HEK293 (cell line): ENCODE results near the gene PLEK2.

Source experiments
- CTCF ChIA-PET: fragments of 350-600 bp; formaldehyde crosslinking; extraction: SDS; loops from one replicate; lab custom pipeline; 2021; ENCODE audit warnings: antibody characterized with exemption; lab: Yijun Ruan, JAX
- POLR2A ChIA-PET: fragments of 300-600 bp; formaldehyde crosslinking; extraction: SDS; loops from one replicate; lab custom pipeline; 2020; ENCODE audit warnings: antibody characterized with exemption, inconsistent platforms; lab: Yijun Ruan, JAX
- H3K27ac ChIP-seq: fragments of 200-500 bp; sonication (Bioruptor generic); 2 replicates; pipeline ENCODE4 v1.5.1; 2014; ENCODE audit warnings: low read depth, low read length, control low read depth, inconsistent platforms; ENCODE audit errors: extremely low read depth
- H3K36me3 ChIP-seq, 2 experiments: fragments of 200-500 bp in 1 of 2; sonication (Bioruptor generic) in 1 of 2; 1 replicate in 1 of 2; 2 replicates in 1 of 2; pipeline ENCODE4 v1.5.1; 2014 to 2017; ENCODE audit warnings: inconsistent platforms in 2 of 2, low read length in 2 of 2; ENCODE audit not compliant: control insufficient read depth in 2 of 2, insufficient read depth in 1 of 2
- H3K4me1 ChIP-seq: fragments of 200-500 bp; sonication (Bioruptor generic); 2 replicates; pipeline ENCODE4 v1.5.1; 2014; ENCODE audit warnings: mild to moderate bottlenecking, low read length, inconsistent platforms; ENCODE audit not compliant: control insufficient read depth, insufficient read depth
- H3K4me3 ChIP-seq: 2 replicates; pipeline ENCODE4 v1.5.1; 2011; ENCODE audit warnings: low read depth, mild to moderate bottlenecking, control low read depth, low read length, moderate library complexity
- H3K9me3 ChIP-seq: fragments of 200-500 bp; sonication (Bioruptor generic); 2 replicates; pipeline ENCODE4 v1.5.1; 2014; ENCODE audit warnings: low read depth, low read length, inconsistent platforms; ENCODE audit not compliant: control insufficient read depth, insufficient read depth
- AEBP2 ChIP-seq: fragments of 450-650 bp; formaldehyde crosslinking; IDR thresholded peaks from 2 replicates; pipeline ENCODE4 v1.5.1; 2016; ENCODE audit warnings: missing biosample characterization, missing genetic modification characterization, borderline replicate concordance
- GLI4 ChIP-seq: fragments of 450-650 bp; formaldehyde crosslinking; IDR thresholded peaks from 2 replicates; pipeline ENCODE4 v1.5.1; 2016; ENCODE audit warnings: missing biosample characterization, missing genetic modification characterization
- INSM2 ChIP-seq: fragments of 450-650 bp; formaldehyde crosslinking; IDR thresholded peaks from 2 replicates; pipeline ENCODE4 v1.5.1; 2016; ENCODE audit warnings: missing biosample characterization, missing genetic modification characterization
- KLF1 ChIP-seq: fragments of 450-650 bp; formaldehyde crosslinking; IDR thresholded peaks from 2 replicates; pipeline ENCODE4 v1.5.1; 2016; ENCODE audit warnings: missing biosample characterization, missing genetic modification characterization
- SP7 ChIP-seq: fragments of 450-650 bp; formaldehyde crosslinking; IDR thresholded peaks from 2 replicates; pipeline ENCODE4 v1.5.1; 2016; ENCODE audit warnings: missing biosample characterization, missing genetic modification characterization
- TRIM28 ChIP-seq: IDR thresholded peaks from 2 replicates; pipeline ENCODE4 v1.6.1; 2011; ENCODE audit warnings: low read length, control low read depth, borderline replicate concordance
- ZBTB20 ChIP-seq: fragments of 450-650 bp; formaldehyde crosslinking; IDR thresholded peaks from 2 replicates; pipeline ENCODE4 v1.5.1; 2016; ENCODE audit warnings: missing biosample characterization, missing genetic modification characterization
- ZFP37 ChIP-seq: fragments of 450-650 bp; formaldehyde crosslinking; IDR thresholded peaks from 2 replicates; pipeline ENCODE4 v1.5.1; 2016; ENCODE audit warnings: missing biosample characterization, missing genetic modification characterization
- ZNF133 ChIP-seq: fragments of 450-650 bp; formaldehyde crosslinking; IDR thresholded peaks from 2 replicates; pipeline ENCODE4 v1.5.1; 2016; ENCODE audit warnings: missing biosample characterization, missing genetic modification characterization
- ZNF324 ChIP-seq: fragments of 450-650 bp; formaldehyde crosslinking; IDR thresholded peaks from 2 replicates; pipeline ENCODE4 v1.5.1; 2016; ENCODE audit warnings: missing biosample characterization, missing genetic modification characterization
- ZNF623 ChIP-seq: fragments of 450-650 bp; formaldehyde crosslinking; IDR thresholded peaks from 2 replicates; pipeline ENCODE4 v1.5.1; 2016; ENCODE audit warnings: missing biosample characterization, missing genetic modification characterization
- ZNF670 ChIP-seq: fragments of 450-650 bp; formaldehyde crosslinking; IDR thresholded peaks from 2 replicates; pipeline ENCODE4 v1.5.1; 2016; ENCODE audit warnings: missing biosample characterization, missing genetic modification characterization, low read depth
- ZNF792 ChIP-seq: fragments of 450-650 bp; formaldehyde crosslinking; IDR thresholded peaks from 2 replicates; pipeline ENCODE4 v1.5.1; 2016; ENCODE audit warnings: missing biosample characterization, missing genetic modification characterization
- ZNF837 ChIP-seq: fragments of 450-650 bp; formaldehyde crosslinking; IDR thresholded peaks from 2 replicates; pipeline ENCODE4 v1.5.1; 2016; ENCODE audit warnings: missing biosample characterization, missing genetic modification characterization
- TF ChIP-seq, protein P1 (sequence below): fragments of 450-650 bp; formaldehyde crosslinking; IDR thresholded peaks from 2 replicates; pipeline ENCODE4 v1.5.1; 2016; ENCODE audit warnings: missing biosample characterization, missing genetic modification characterization, borderline replicate concordance
- TF ChIP-seq, protein P2 (sequence below): fragments of 450-650 bp; formaldehyde crosslinking; IDR thresholded peaks from 2 replicates; pipeline ENCODE4 v1.5.1; 2016; ENCODE audit warnings: missing biosample characterization, missing genetic modification characterization

The PLEK2 gene

GRCh38 chr14:67387195-67387594, 24.8 kb downstream of the PLEK2 start:
- TF ChIP-seq TRIM28 (no peak), ZNF324 (tag by site-specific recombination) (no peak), SP7 (tag by site-specific recombination) (no peak), ZNF837 (tag by site-specific recombination) (no peak), ZBTB20 (no peak), ZNF623 (no peak), ZFP37 (no peak), ZNF133 (tag by site-specific recombination) (no peak)
- TF ChIP-seq, protein P1, sequence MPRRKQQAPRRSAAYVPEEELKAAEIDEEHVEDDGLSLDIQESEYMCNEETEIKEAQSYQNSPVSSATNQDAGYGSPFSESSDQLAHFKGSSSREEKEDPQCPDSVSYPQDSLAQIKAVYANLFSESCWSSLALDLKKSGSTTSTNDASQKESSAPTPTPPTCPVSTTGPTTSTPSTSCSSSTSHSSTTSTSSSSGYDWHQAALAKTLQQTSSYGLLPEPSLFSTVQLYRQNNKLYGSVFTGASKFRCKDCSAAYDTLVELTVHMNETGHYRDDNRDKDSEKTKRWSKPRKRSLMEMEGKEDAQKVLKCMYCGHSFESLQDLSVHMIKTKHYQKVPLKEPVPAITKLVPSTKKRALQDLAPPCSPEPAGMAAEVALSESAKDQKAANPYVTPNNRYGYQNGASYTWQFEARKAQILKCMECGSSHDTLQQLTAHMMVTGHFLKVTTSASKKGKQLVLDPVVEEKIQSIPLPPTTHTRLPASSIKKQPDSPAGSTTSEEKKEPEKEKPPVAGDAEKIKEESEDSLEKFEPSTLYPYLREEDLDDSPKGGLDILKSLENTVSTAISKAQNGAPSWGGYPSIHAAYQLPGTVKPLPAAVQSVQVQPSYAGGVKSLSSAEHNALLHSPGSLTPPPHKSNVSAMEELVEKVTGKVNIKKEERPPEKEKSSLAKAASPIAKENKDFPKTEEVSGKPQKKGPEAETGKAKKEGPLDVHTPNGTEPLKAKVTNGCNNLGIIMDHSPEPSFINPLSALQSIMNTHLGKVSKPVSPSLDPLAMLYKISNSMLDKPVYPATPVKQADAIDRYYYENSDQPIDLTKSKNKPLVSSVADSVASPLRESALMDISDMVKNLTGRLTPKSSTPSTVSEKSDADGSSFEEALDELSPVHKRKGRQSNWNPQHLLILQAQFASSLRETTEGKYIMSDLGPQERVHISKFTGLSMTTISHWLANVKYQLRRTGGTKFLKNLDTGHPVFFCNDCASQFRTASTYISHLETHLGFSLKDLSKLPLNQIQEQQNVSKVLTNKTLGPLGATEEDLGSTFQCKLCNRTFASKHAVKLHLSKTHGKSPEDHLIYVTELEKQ (tag by site-specific recombination) = no peak
- Histone ChIP-seq H3K4me1 (no peaks in the 10 kb centered on the region), H3K36me3 (peaks cover 30 to 53% of the 10 kb centered on the region in 2 experiments), H3K27ac (no peak overlapping the region), H3K4me3 (no peak overlapping the region), H3K9me3 (no peaks in the 10 kb centered on the region)
- POLR2A ChIA-PET = no interaction called here
- CTCF ChIA-PET = interaction anchor here (1.0 kb wide), 1 partner anchor 41 kb away, joined by 4 read pairs; no protein-coding TSS in a partner anchor

DNA sequence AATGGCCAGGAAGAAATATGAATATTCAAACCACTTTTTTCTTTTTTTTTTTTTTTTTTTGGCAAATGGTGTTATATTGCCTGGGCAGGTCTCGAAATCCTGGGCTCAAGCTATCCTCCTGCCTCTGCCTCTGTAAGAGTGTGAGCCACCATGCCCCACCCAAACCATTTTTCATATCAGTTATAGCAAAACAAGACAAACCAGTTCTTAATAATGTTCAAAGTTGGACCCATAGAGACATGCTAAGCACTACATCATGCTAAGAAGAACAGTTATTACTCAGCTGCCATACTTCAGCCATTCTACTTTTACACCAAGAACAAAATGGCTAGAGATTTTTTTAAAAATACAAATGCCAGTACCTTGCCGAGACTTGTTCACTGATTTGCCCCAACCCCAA, 26.3 kb downstream of the PLEK2 start:
- no peaks in the 10 kb centered on the region for H3K4me1 ChIP-seq
- TF ChIP-seq GLI4 (no peak), ZNF670 (tag by site-specific recombination) (no peak)
- no peak overlapping the region for H3K4me3 ChIP-seq
- no peaks in the 10 kb centered on the region for H3K9me3 ChIP-seq
- H3K36me3 ChIP-seq = peaks cover 43 to 69% of the 10 kb centered on the region in 2 experiments
- ChIA-PET CTCF (interaction anchor here (1.2 to 1.5 kb wide), 3 partner anchors 26 to 319 kb away, joined by 3 to 6 read pairs (median 3); partner anchors contain the start of genes ATP6V1D and EIF2S1), POLR2A (interaction anchor here (1.2 kb wide), 1 partner anchor 214 kb away, joined by 4 read pairs; the partner anchor contains the start of gene PIGH)
- no peak overlapping the region for H3K27ac ChIP-seq

- Histone ChIP-seq H3K27ac (no peak overlapping the region), H3K4me3 (no peak overlapping the region), H3K9me3 (no peaks in the 10 kb centered on the region), H3K36me3 (peaks cover 44 to 74% of the 10 kb centered on the region in 2 experiments), H3K4me1 (no peaks in the 10 kb centered on the region)
- ChIA-PET CTCF (interaction anchor here (1.2 to 1.5 kb wide), 3 partner anchors 25 to 319 kb away, joined by 3 to 6 read pairs (median 3); partner anchors contain the start of genes ATP6V1D and EIF2S1), POLR2A (no interaction called here)
- TF ChIP-seq INSM2 (tag by site-specific recombination) (no peak), ZNF792 (tag by site-specific recombination) (no peak), KLF1 (no peak)
These were observed 26.8 kb downstream of the PLEK2 start for GRCh38 chr14:67385120-67385519.

- H3K9me3 ChIP-seq = no peaks in the 10 kb centered on the region
- TF ChIP-seq, protein P2, sequence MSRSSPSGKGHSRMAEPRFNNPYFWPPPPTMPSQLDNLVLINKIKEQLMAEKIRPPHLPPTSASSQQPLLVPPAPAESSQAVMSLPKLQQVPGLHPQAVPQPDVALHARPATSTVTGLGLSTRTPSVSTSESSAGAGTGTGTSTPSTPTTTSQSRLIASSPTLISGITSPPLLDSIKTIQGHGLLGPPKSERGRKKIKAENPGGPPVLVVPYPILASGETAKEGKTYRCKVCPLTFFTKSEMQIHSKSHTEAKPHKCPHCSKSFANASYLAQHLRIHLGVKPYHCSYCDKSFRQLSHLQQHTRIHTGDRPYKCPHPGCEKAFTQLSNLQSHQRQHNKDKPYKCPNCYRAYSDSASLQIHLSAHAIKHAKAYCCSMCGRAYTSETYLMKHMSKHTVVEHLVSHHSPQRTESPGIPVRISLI (tag by site-specific recombination) = 0 out of 2 replicates have a peak, but pooled peaks have one; percentile 22
- TF ChIP-seq AEBP2 = no peak
- TF ChIP-seq, all 188 proteins: peak for 1
- Histone ChIP-seq H3K4me1 (no peaks in the 10 kb centered on the region), H3K36me3 (peaks cover 76 to 95% of the 10 kb centered on the region in 2 experiments), H3K4me3 (no peak overlapping the region), H3K27ac (no peak overlapping the region)
- POLR2A ChIA-PET = interaction anchor here (0.7 kb wide), 1 partner anchor 14 kb away, joined by 11 read pairs; no protein-coding TSS in a partner anchor
- CTCF ChIA-PET = interaction anchor here (0.6 kb wide), 1 partner anchor 769 kb away, joined by 3 read pairs; no protein-coding TSS in a partner anchor
These were observed 34.0 kb downstream of the PLEK2 start for GRCh38 chr14:67377916-67378315.
